A549 (cell line): ENCODE data around the gene FHL2. TPM values are rescaled to one million over a fixed set of nuclear protein-coding genes. Genes with fewer than 3 reads are reported as not detected.

Experiments used
- ATAC-seq, 2 experiments: fragments of 200-7000 bp in 1 of 2; fragments of >200 bp in 1 of 2; cut with Nextera tagmentation in 1 of 2; cut with Tn5 transposase in 1 of 2; 3 replicates each; pipeline versions ENCODE4 v1.8.0 to v1.9.1; 2018 to 2020; ENCODE audit warnings: mild to moderate bottlenecking in 1 of 2, moderate library complexity in 1 of 2
- CTCF ChIA-PET: fragments of 300-600 bp; sonication (Branson Sonifier 250); formaldehyde crosslinking; extraction: SDS; loops from one replicate; lab custom pipeline; 2021; ENCODE audit warnings: antibody characterized with exemption, inconsistent platforms; lab: Yijun Ruan, JAX
- POLR2A ChIA-PET: fragments of 350-600 bp; formaldehyde crosslinking; extraction: SDS; loops from one replicate; lab custom pipeline; 2021; ENCODE audit warnings: antibody characterized with exemption, inconsistent platforms; lab: Yijun Ruan, JAX
- DNase-seq, 2 experiments: peaks; one replicate each; pipeline versions ENCODE4 v3.0.0 to v3.0.0-alpha.2; 2011 to 2016; ENCODE audit warnings: low read depth in 1 of 2, low spot score in 1 of 2
- FAIRE-seq: peaks from 2 replicates; lab custom pipeline; 2011; peaks lifted over from hg19 to GRCh38; lab: Jason Lieb, UNC
- H3K27ac ChIP-seq, 2 experiments: fragments of >200 bp; sonication (Bioruptor Twin); formaldehyde crosslinking; 3 replicates each; pipeline ENCODE4 v1.5.1; 2016 to 2017
- H3K4me1 ChIP-seq: fragments of >200 bp; sonication (Bioruptor Twin); formaldehyde crosslinking; 3 replicates; pipeline ENCODE4 v1.6.1; 2016
- H3K4me2 ChIP-seq: fragments of >200 bp; sonication (Bioruptor Twin); formaldehyde crosslinking; 3 replicates; pipeline ENCODE4 v1.6.1; 2016
- H3K4me3 ChIP-seq: fragments of >200 bp; sonication (Bioruptor Twin); formaldehyde crosslinking; 3 replicates; pipeline ENCODE4 v1.5.1; 2016
- H3K9me3 ChIP-seq: fragments of >200 bp; sonication (Bioruptor Twin); formaldehyde crosslinking; 3 replicates; pipeline ENCODE4 v1.6.1; 2016
- CHD4 ChIP-seq: fragments of 200-600 bp; sonication (generic); IDR thresholded peaks from 2 replicates; pipeline ENCODE4 v1.6.1; 2016; ENCODE audit warnings: antibody characterized with exemption, mild to moderate bottlenecking, borderline replicate concordance
- E2F6 ChIP-seq: IDR thresholded peaks from 2 replicates; pipeline ENCODE4 v1.6.1; 2012; ENCODE audit warnings: low read depth, borderline replicate concordance
- FOSL2 ChIP-seq, 2 experiments: fragments of 450-650 bp in 1 of 2; fragments of >200 bp in 1 of 2; sonication (Bioruptor Twin) in 1 of 2; formaldehyde crosslinking; IDR thresholded peaks; 2 replicates each; pipeline versions ENCODE4 v1.5.0 to v1.6.1; 2016 to 2020; ENCODE audit warnings: mild to moderate bottlenecking in 1 of 2, moderate library complexity in 1 of 2
- GATA3 ChIP-seq: IDR thresholded peaks from 2 replicates; pipeline ENCODE4 v1.6.1; 2012; ENCODE audit warnings: borderline replicate concordance
- HOXA7 ChIP-seq: fragments of 250-450 bp; sonication (Bioruptor Pico); IDR thresholded peaks from 2 replicates; pipeline ENCODE4 v1.5.0; 2020; ENCODE audit warnings: mild to moderate bottlenecking, moderate library complexity
- HOXB13 ChIP-seq: fragments of 250-450 bp; sonication (Bioruptor Pico); IDR thresholded peaks from 2 replicates; pipeline ENCODE4 v1.5.0; 2020; ENCODE audit warnings: low read depth, mild to moderate bottlenecking, moderate library complexity
- NPAS2 ChIP-seq: fragments of 250-450 bp; sonication (Bioruptor Pico); IDR thresholded peaks from 2 replicates; pipeline ENCODE4 v1.8.0; 2022; ENCODE audit warnings: mild to moderate bottlenecking, moderate library complexity, borderline replicate concordance
- PHF8 ChIP-seq: fragments of 200-600 bp; sonication (generic); IDR thresholded peaks from 2 replicates; pipeline ENCODE4 v1.6.1; 2016; ENCODE audit warnings: low read depth, mild to moderate bottlenecking, antibody characterized with exemption, moderate library complexity, borderline replicate concordance
- RCOR1 ChIP-seq: fragments of 150-350 bp; IDR thresholded peaks from 2 replicates; pipeline ENCODE4 v1.6.1; 2014; ENCODE audit warnings: antibody characterized with exemption, low read length, low read depth
- RNF2 ChIP-seq: fragments of 200-600 bp; sonication (generic); IDR thresholded peaks from 2 replicates; pipeline ENCODE4 v1.6.1; 2016; ENCODE audit warnings: low read depth, mild to moderate bottlenecking, antibody characterized with exemption, moderate library complexity, borderline replicate concordance
- SREBF2 ChIP-seq: fragments of 450-650 bp; IDR thresholded peaks from 2 replicates; pipeline ENCODE4 v1.6.1; 2014; ENCODE audit warnings: mild to moderate bottlenecking, moderate library complexity
- TP53 ChIP-seq: fragments of 250-450 bp; sonication (Bioruptor Pico); IDR thresholded peaks from 2 replicates; pipeline ENCODE4 v1.5.0; 2021; ENCODE audit warnings: mild to moderate bottlenecking, moderate library complexity
- USF2 ChIP-seq: fragments of 450-650 bp; IDR thresholded peaks from 2 replicates; pipeline ENCODE4 v1.6.1; 2014; ENCODE audit warnings: antibody characterized with exemption
- ZC3H11A ChIP-seq: fragments of 450-650 bp; IDR thresholded peaks from 2 replicates; pipeline ENCODE4 v1.6.1; 2014; ENCODE audit warnings: antibody characterized with exemption, mild to moderate bottlenecking
- ZSCAN20 ChIP-seq: fragments of 250-450 bp; sonication (Bioruptor Pico); IDR thresholded peaks from 2 replicates; pipeline ENCODE4 v1.8.0; 2022; ENCODE audit warnings: mild to moderate bottlenecking, moderate library complexity
- WGBS: methylation state at CpG from one replicate; pipeline ENCODE4 v1.1.6; 2017; ENCODE audit errors: missing lambda C conversion rate; 5-methylcytosine and 5-hydroxymethylcytosine counted together
- polyA plus RNA-seq, 4 experiments: library from polyadenylated mRNA; depleted of rRNA in 3 of 4; stranded (reverse); fragments of >200 nt; fragmentation: RNase III in 1 of 4; extraction: RNeasy Plus Mini Kit Qiagen cat#74134 plus additional on column Dnase treatment in 1 of 4; gene quantifications; 2 replicates in 3 of 4; 3 replicates in 1 of 4; pipeline ENCODE4 v1.2.3, GENCODE V29; 2011 to 2017

FHL2 gene
- polyA plus RNA-seq, 2 of the 4 experiments (the other 2 are of a cell fraction) = 57.9 to 85.9 TPM

GRCh38 chr2:105421053-105421452, 22.2 kb upstream of the FHL2 start:
- ATAC-seq (no peak), DNase-seq (no peak), FAIRE-seq (no peak)
- Histone ChIP-seq H3K4me3 (no peak overlapping the region), H3K27ac (no peak overlapping the region), H3K4me2 (no peak overlapping the region), H3K4me1 (peaks cover 7% of the 10 kb centered on the region; the same call in 2 of the 3 replicates), H3K9me3 (peaks cover 15% of the 10 kb centered on the region)
- TF ChIP-seq GATA3 = no peak
- TF ChIP-seq E2F6 = no peak
- no peak for TF ChIP-seq PHF8
- TF ChIP-seq RCOR1 = no peak
- TF ChIP-seq TP53 (CRISPR knock-in tag) = no peak
- CTCF ChIA-PET = interaction anchor here (1.2 kb wide), 1 partner anchor 46 kb away, joined by 3 read pairs; no protein-coding TSS in a partner anchor
- POLR2A ChIA-PET = no interaction called here
- WGBS = 55% methylated on average over 2 of the region's 2 CpGs

- Histone ChIP-seq H3K4me3 (no peak overlapping the region), H3K4me2 (no peak overlapping the region), H3K4me1 (peaks cover 7% of the 10 kb centered on the region; the same call in 2 of the 3 replicates), H3K9me3 (peaks cover 15% of the 10 kb centered on the region), H3K27ac (no peak overlapping the region)
- FAIRE-seq (no peak), ATAC-seq (no peak), DNase-seq (no peak)
- no peak for TF ChIP-seq ZC3H11A
- no peak for TF ChIP-seq FOSL2 (IDR thresholded peaks at IDR 0.05)
- no peak for TF ChIP-seq FOSL2 (CRISPR knock-in tag; IDR thresholded peaks at IDR 0.05)
- no peak for TF ChIP-seq GATA3
- no peak for TF ChIP-seq CHD4
- no peak for TF ChIP-seq RNF2
- TF ChIP-seq USF2 = no peak
- WGBS = 92% methylated on average over 6 of the region's 6 CpGs
- ChIA-PET CTCF (no interaction called here), POLR2A (no interaction called here)
Observed at GRCh38 chr2:105418522-105418921, 19.7 kb upstream of the FHL2 start.

- no peak; a peak in 1 of 6 replicates for ATAC-seq
- WGBS = 76% methylated on average over 1 of the region's 1 CpG
- peaks cover 7% of the 10 kb centered on the region; the same call in 2 of the 3 replicates for H3K4me1 ChIP-seq
- ChIA-PET POLR2A (interaction anchor here (0.7 to 1.2 kb wide), 3 partner anchors 22 to 71 kb away, joined by 3 to 6 read pairs (median 3); no protein-coding TSS in a partner anchor), CTCF (interaction anchor here (0.6 kb wide), 1 partner anchor 16 kb away, joined by 3 read pairs; no protein-coding TSS in a partner anchor)
- no peak overlapping the region for H3K4me3 ChIP-seq
- H3K9me3 ChIP-seq = peaks cover 15% of the 10 kb centered on the region
- no peak for FAIRE-seq
- TF ChIP-seq HOXB13 (CRISPR knock-in tag) = no peak
- TF ChIP-seq ZSCAN20 = no peak
- TF ChIP-seq TP53 (CRISPR knock-in tag) = no peak
- TF ChIP-seq FOSL2 (IDR thresholded peaks at IDR 0.05) = 0 out of 2 replicates have a peak, but pooled peaks have one; percentile 16
- peak; percentile 48 for TF ChIP-seq FOSL2 (CRISPR knock-in tag; IDR thresholded peaks at IDR 0.05)
- TF ChIP-seq SREBF2 = no peak
- no peak overlapping the region for H3K4me2 ChIP-seq
- 0 out of 6 replicates have a peak overlapping the region, but pooled peaks of 1 of the 2 experiments have one; percentile 13 for H3K27ac ChIP-seq
- DNase-seq = no peak
Observed at GRCh38 chr2:105417857-105418436, 19.1 kb upstream of the FHL2 start.

- Histone ChIP-seq H3K4me1 (peaks cover 19% of the 10 kb centered on the region), H3K4me3 (no peak overlapping the region), H3K4me2 (no peak overlapping the region), H3K9me3 (peaks cover 15% of the 10 kb centered on the region), H3K27ac (no peak overlapping the region)
- DNase-seq = no peak
- WGBS = 57% methylated on average over 3 of the region's 3 CpGs
- ATAC-seq = no peak
- no peak for TF ChIP-seq HOXA7 (CRISPR knock-in tag)
- TF ChIP-seq NPAS2 (CRISPR knock-in tag) = no peak
- ChIA-PET CTCF (interaction anchor here (0.7 kb wide), 1 partner anchor 46 kb away, joined by 3 read pairs; no protein-coding TSS in a partner anchor), POLR2A (no interaction called here)
- FAIRE-seq = no peak
Observed at GRCh38 chr2:105416156-105416555, 17.3 kb upstream of the FHL2 start.
